Epithelial cell of esophagus (primary cell): Measurements from ENCODE around the gene EIF2B1.

Source experiments
- DNase-seq: peaks from one replicate; pipeline ENCODE4 v3.0.0; 2010; ENCODE audit warnings: low read depth
- H3K4me3 ChIP-seq: 2 replicates; pipeline ENCODE4 v1.5.1; 2011; ENCODE audit warnings: mild to moderate bottlenecking, low read length, control low read depth
- TF ChIP-seq, protein P1 (sequence below): IDR thresholded peaks from 2 replicates; pipeline ENCODE4 v1.5.1; 2011; ENCODE audit warnings: low read depth, mild to moderate bottlenecking, low read length, control low read depth, inconsistent platforms; ENCODE audit not compliant: insufficient read depth; ENCODE audit errors: missing control alignments

Gene EIF2B1

DNA sequence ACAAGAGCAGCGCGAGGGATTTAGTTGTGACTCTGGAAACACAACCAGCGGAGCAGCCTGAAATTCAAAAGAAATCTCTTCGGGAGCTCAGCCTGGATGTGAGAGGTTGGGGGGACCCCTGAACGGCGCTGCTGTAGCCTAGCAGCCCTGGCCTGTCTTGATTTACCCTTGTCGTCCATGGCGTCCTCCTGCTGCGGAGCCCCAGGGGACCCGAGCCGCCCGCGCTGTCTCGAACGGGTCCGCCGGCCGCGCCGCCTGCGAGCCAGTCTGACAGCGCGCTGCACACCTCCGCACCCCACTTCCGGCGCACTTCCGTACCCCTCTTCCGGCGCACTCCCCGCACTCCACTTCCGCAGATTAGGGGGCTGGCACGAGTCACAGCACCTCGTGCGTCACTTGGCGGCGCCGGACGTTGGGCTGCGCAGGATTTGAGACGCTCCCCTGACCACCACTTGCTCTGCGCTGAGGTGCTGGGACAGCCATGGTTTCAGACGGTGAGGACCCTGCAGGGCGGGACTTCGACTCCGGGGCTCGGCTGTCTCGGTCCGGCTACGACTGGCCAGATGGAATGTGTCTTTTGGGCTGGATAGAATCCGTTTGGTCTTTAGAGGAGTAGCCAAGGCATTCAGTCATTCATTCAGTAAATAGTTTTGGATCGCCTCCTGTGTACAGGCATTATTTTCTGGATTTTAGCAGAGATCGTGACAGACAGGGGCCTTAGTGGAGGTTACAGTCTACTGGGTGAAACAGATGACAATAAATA, at the start of gene EIF2B1, which contains the start of gene GTF2H3:
EIF2B1 (minus strand) TSS at position 308 of the 763 bp plus-strand sequence; CDS start at position 179, 129 bp downstream.
GTF2H3 (plus strand) TSS at position 451 of the 763 bp plus-strand sequence; CDS start at position 482, 31 bp downstream.
- H3K4me3 ChIP-seq: peak within 1 kb of the TSS; percentile 62
- peak; percentile 98 for DNase-seq
- TF ChIP-seq, protein P1, sequence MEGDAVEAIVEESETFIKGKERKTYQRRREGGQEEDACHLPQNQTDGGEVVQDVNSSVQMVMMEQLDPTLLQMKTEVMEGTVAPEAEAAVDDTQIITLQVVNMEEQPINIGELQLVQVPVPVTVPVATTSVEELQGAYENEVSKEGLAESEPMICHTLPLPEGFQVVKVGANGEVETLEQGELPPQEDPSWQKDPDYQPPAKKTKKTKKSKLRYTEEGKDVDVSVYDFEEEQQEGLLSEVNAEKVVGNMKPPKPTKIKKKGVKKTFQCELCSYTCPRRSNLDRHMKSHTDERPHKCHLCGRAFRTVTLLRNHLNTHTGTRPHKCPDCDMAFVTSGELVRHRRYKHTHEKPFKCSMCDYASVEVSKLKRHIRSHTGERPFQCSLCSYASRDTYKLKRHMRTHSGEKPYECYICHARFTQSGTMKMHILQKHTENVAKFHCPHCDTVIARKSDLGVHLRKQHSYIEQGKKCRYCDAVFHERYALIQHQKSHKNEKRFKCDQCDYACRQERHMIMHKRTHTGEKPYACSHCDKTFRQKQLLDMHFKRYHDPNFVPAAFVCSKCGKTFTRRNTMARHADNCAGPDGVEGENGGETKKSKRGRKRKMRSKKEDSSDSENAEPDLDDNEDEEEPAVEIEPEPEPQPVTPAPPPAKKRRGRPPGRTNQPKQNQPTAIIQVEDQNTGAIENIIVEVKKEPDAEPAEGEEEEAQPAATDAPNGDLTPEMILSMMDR: no peak

GRCh38 chr12:123681605-123682004, 48.1 kb upstream of the EIF2B1 start:
- H3K4me3 ChIP-seq: no peak overlapping the region
- no peak for DNase-seq
- TF ChIP-seq, protein P1: no peak

DNA sequence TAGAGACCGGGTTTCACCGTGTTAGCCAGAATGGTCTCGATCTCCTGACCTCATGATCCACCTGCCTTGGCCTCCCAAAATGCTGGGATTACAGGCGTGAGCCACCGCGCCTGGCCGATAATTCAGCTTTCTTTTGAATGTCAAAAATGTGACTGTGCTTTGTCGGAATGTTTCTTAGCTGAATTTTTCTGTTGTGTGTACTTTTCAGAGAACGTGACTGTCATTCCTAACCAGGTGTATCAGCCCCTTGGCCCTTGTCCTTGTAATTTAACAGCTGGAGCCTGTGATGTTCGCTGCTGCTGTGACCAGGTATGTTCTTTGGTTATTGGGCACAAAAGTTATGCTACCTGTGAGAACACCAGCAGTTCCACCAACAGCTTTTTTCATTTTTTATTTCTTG, 45.5 kb upstream of the EIF2B1 start:
- TF ChIP-seq, protein P1: no peak
- H3K4me3 ChIP-seq: no peak overlapping the region
- DNase-seq: no peak

- no peak for DNase-seq
- H3K4me3 ChIP-seq: no peak overlapping the region
- TF ChIP-seq, protein P1: no peak
These were observed 43.3 kb upstream of the EIF2B1 start for GRCh38 chr12:123676616-123677320.

DNA sequence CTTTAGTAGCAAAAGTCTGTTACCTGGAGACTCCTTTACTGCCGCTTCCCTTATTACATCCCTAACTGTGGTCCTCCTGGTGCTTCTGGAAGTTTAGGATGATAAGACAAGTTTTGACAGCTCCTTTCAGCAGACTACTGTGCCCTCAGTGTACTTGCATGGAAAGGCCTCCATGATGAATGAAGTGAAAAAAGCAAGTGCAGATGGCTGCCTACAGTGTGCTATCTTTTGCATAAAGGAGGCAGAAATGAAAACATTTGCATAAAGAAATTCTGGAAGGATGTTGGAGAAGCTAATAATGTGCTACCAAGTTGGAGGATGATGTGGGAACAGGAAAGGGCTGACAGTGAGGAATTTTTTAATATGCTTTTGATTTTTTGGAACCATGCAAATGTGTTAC, 42.0 kb upstream of the EIF2B1 start:
- no peak overlapping the region for H3K4me3 ChIP-seq
- TF ChIP-seq, protein P1: no peak
- no peak for DNase-seq

GRCh38 chr12:123671876-123672275, 38.4 kb upstream of the EIF2B1 start:
- DNase-seq: peak; percentile 7
- TF ChIP-seq, protein P1: no peak
- H3K4me3 ChIP-seq: peak overlapping the region; percentile 72
